GM19023 (cell line): Measurements from ENCODE around the gene TCEA2.

Experiments used
- ATAC-seq: cut with Tn5 transposase; IDR thresholded peaks from one replicate; pipeline ENCODE4 v1.9.1; 2021; ENCODE audit warnings: mild to moderate bottlenecking, moderate library complexity; ENCODE audit not compliant: unreplicated experiment

The TCEA2 gene

DNA sequence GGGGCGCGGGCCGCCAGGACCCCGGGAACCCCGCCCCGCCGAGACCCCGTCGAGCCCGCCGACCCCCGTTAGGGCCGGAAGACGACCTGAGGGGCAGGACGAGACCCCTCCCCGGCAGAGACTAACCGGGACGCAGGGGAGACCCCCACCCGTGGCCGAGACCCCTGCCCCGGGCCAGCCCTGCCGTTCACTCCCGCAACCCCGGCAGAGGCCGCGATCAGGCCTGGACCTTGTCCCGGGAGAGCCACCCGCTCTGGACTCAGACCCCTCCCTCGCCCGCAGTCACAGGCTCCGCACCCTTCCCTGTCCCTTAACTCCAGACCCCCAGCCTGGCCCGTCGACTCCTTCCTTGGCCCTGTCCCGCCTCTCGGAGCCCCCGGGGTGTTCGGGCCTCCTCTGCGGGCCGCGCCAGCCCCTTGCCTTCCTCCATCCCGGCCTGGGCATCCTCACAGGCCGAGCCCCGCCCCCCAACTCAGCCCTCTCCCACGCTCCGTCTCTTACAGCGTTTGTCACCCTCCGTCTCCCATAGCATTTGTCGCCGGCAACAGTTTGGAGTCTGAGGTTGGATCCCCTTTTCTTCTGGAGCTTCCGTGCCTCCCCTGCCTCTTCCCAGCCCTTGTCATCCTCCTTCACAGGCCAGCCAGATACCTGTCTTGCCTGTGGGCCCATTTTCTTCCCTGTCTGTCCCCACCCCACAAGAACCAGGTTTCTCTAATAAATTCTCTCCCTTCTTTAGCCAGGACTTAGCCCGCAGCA is 569 bp downstream of the TCEA2 start:
- ATAC-seq: no peak

- ATAC-seq: no peak
These were observed 1.2 kb downstream of the TCEA2 start for GRCh38 chr20:64064145-64064698.

DNA sequence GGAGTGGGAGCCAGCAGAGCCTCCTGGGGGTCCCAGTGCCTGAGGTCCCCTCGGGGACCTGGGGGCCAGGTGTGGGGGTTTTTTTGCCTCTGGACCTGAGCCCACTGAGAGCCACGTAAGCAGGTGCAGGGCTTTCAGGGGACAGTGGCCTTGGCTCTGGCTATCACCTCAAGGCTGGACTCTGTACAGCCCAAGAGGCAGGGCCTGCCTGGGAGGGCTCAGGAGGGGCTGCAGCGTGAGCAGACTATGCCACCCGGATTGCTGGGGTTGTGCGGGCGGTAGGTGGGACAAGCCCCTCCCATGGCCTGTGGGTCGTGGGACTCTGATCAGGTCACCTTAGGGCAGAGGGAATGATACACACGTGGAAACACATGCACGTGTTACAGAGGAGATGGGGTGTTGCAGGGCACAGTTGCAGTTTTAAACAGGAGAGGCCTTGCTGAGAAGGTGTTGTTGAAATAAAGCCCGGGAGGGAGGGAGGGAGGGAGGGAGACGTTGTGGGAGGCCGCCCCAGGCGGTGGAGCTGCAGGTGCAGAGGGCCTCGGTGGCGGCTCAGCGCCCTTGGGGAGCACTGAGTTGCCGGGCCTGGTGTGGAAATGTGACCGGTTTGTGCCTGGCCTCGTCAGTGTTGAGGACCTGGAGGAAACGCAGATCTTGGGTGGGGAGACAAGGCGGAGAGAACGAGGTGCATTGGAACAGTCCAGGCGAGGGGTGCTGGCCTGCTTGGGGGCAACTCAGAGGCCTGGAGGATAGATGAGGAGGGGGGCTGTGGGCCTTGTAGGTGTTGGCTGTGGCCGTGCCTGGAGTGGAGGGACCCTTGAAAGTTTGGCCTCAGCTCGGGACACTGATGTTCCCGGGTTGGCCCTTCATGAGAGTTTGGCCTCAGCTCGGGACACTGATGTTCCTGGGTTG is 2.3 kb downstream of the TCEA2 start:
- ATAC-seq: no peak

DNA sequence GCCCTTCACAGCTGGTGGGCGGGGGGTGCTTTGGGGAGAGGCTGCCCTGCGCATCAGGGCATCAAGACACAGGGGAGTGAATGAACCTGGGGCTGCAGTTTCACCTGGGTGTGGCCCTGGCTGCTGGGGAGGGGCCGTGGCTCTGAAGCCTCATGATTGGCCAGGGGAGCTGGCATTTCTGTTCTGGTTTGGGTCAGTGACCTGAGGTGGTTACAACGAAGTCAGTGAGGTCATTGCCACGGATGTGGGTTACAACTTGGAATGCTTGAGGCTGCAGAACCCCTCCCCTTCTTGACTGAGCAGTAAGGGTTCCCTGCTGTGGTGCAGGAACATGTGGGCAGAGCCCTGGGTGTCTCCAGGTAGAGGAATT is 3.0 kb downstream of the TCEA2 start:
- no peak for ATAC-seq

GRCh38 chr20:64067005-64067632 is 4.1 kb downstream of the TCEA2 start:
- no peak for ATAC-seq

GRCh38 chr20:64067733-64068307 is 4.8 kb downstream of the TCEA2 start:
- ATAC-seq: no peak

DNA sequence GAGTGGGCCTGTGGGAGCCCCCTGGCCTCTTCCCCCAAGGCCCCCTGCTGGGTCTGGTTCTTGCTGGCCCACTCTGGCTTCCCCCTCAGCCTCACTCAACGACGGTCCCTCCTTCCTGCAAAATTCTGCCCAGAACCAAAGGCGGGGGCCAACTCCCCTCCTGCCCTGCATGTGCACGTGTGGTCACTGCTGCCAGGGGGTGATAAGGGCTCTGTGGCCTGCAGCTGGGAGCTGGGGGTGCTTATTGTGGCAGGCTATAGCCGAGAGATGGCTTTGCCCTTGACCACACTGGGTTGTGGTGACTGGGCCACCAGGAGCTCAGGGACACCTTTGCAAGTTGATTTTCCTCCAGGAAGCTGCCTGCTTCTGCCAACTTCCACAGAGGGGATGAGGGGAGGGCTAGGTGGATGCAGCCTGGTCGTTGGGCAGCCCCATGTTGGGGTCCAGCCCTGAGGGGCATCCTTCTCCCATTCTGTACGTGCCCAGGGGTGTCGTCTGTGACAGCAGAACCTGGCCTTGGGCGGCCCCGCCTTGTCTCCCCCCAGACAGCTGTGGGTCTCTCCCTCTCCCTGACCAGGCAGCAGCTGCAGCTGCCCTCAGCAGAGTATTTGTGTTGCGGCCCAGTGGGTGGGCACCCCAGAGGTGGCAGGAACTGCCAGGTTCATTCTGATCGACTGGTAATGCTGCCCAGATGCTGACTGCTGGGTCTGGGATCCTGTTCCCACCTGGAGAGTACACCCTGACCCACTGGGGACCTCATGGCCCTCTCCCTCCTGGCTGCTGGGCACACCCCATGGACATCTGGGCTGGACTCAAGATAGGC is 5.6 kb downstream of the TCEA2 start:
- ATAC-seq: no peak

- no peak for ATAC-seq
These were observed 6.2 kb downstream of the TCEA2 start for GRCh38 chr20:64069209-64069613.

DNA sequence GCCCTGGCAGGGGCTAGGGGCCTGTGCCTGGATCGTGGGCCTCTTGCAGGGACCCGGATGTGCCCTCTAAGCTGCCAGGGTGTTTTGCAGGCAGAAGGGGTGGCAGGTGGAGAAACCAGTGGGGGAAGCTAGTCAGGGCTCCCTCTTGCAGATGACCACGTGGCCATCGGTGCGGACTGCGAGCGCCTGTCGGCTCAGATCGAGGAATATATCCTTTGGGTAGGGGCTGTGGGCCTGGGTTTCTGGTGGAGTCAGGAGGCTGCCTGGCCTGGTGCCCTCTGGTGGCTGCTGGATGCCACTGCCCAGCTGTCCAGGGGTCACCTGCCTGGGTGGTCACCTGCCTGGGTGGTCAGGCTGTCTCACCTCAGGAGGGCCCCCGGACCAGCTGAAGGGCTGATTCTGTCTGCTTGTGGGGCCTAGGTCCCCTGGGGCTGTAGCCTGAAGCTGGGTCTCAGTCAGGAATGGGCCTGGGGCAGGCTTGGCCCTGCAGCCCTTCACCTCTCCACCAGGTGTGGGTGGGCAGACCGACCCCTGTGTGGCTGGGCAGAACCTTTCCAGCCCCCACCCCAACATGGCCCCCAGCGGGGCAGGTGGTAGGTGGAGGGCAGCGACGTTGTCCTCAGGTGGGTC is 6.7 kb downstream of the TCEA2 start:
- ATAC-seq: no peak

- no peak for ATAC-seq
These were observed 7.4 kb downstream of the TCEA2 start for GRCh38 chr20:64070244-64070993.

GRCh38 chr20:64071341-64072332 is 8.6 kb downstream of the TCEA2 start:
- no peak for ATAC-seq

DNA sequence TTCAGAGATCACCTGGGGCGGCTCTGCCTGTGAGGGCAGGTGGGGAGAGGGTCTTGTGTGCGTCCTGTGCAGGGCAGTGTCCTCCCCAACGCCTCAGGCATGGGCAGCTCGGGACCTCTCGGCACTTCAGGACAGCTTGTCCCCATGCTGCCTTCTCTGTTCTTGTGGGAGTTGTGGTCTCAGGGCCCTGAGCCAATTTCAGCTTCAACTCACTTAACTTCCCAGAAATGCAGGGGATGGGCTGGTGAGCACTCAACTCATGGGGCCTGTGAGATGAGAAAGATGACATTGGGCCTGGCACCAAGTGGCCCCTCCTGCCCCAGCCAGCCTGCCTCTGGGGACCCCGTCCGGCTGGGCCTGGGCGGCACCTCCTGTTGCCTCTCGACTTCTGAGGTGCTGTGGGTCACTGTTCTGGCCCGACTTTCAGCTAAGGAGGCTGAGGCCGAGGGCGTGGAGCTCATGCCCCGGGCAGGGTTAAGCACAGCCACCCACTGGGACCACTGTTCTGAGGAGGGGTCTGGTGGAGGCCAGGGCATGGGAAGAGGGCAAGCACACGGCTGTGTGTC is 9.6 kb downstream of the TCEA2 start:
- ATAC-seq: no peak

DNA sequence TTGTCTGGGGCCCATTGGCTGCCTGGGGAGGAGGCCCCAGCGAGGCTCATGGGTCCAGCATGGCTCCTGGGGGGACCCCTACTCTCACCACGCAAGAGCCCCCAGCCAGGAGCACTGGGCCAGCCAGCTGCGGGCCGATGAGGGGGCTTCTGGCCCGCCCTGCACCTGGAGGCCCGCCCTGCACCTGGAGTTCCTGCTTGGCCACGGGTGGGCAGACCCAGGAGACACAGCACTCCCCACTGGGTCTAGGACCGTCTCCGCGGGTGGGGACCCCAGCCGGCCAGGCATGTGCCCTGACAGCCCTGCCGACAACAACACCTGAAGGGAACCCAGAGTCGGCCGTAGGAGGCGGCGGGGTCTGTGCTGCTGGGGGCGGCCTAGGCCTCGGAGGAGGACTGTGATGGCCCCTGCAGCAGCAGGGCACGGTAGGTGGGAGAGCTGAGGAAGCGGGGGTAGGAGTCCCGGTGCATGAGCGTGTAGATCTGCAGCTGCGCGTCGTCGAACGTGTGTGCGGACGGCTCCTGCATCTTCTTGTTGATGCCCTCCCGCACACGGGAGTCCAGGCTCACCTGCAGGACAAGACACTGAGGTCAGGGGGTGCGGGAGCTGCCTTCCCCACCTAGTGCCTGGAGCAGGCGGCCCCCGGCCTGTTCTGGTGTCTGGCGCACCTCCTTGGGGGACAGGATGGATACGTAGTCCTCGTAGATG is 10.6 kb downstream of the TCEA2 start:
- ATAC-seq: no peak

GRCh38 chr20:64074184-64074789 is 11.3 kb downstream of the TCEA2 start:
- ATAC-seq: no peak

- ATAC-seq: no peak
These were observed 12.0 kb downstream of the TCEA2 start for GRCh38 chr20:64074963-64075362.

- no peak for ATAC-seq
These were observed 12.6 kb downstream of the TCEA2 start for GRCh38 chr20:64075556-64075955.
